GM21447 (cell line): ENCODE results near the gene MSI2.

Source experiments
- ATAC-seq: cut with Tn5 transposase; IDR thresholded peaks from one replicate; pipeline ENCODE4 v1.9.1; 2021; ENCODE audit not compliant: unreplicated experiment

Gene MSI2

GRCh38 chr17:57338257-57338914 is 82.1 kb downstream of the MSI2 start:
- ATAC-seq: peak; percentile 67

- no peak for ATAC-seq
Observed at GRCh38 chr17:57340160-57340981, 84.0 kb downstream of the MSI2 start.

- ATAC-seq: no peak
Observed at GRCh38 chr17:57341611-57342540, 85.6 kb downstream of the MSI2 start.

- no peak for ATAC-seq
Observed at GRCh38 chr17:57342963-57343589, 86.8 kb downstream of the MSI2 start.

GRCh38 chr17:57343717-57344116 is 87.4 kb downstream of the MSI2 start:
- ATAC-seq: no peak

GRCh38 chr17:57344261-57344660 is 87.9 kb downstream of the MSI2 start:
- ATAC-seq: no peak

- no peak for ATAC-seq
Observed at GRCh38 chr17:57349541-57350247, 93.4 kb downstream of the MSI2 start.

- no peak for ATAC-seq
Observed at GRCh38 chr17:57350266-57350665, 93.9 kb downstream of the MSI2 start.

- ATAC-seq: no peak
Observed at GRCh38 chr17:57352665-57353175, 96.4 kb downstream of the MSI2 start.

GRCh38 chr17:57354673-57355072 is 98.3 kb downstream of the MSI2 start:
- no peak for ATAC-seq

GRCh38 chr17:57355090-57355859 is 99.0 kb downstream of the MSI2 start:
- no peak for ATAC-seq

- ATAC-seq: peak; percentile 25
Observed at GRCh38 chr17:57356153-57356718, 99.9 kb downstream of the MSI2 start.

- peak; percentile 39 for ATAC-seq
Observed at GRCh38 chr17:57356719-57357391, 100.5 kb downstream of the MSI2 start.

- peak; percentile 56 for ATAC-seq
Observed at GRCh38 chr17:57357392-57357784, 101.1 kb downstream of the MSI2 start.

- ATAC-seq: peak; percentile 57
Observed at GRCh38 chr17:57357830-57358430, 101.6 kb downstream of the MSI2 start.

- no peak for ATAC-seq
Observed at GRCh38 chr17:57360266-57360665, 103.9 kb downstream of the MSI2 start.

- ATAC-seq: no peak
Observed at GRCh38 chr17:57362797-57363556, 106.7 kb downstream of the MSI2 start.
